Heart right ventricle (tissue), 16 donors: ENCODE measurements around the gene FAM3A. TPM values are rescaled to one million over a fixed set of nuclear protein-coding genes. Genes with fewer than 3 reads are reported as not detected.

Experiments
- ATAC-seq, 8 donors: fragments of 200-7000 bp; cut with Tn5 transposase; one replicate each; pipeline ENCODE4 v1.9.1; 2020; ENCODE audit warnings: mild to moderate bottlenecking in 8 of 8, moderate library complexity in 8 of 8, moderate number of reproducible peaks in 1 of 8
- DNase-seq, 2 donors: peaks; one replicate each; pipeline ENCODE4 v3.0.0-alpha.2; 2020
- H3K27ac ChIP-seq, 10 donors: fragments of 200-600 bp; sonication (generic) in 2 of 10; one replicate each; pipeline versions ENCODE4 v1.5.0 to v1.8.0; 2020 to 2022; ENCODE audit warnings: mild to moderate bottlenecking in 3 of 10
- H3K27me3 ChIP-seq, 7 donors: fragments of 200-600 bp; one replicate each; pipeline ENCODE4 v1.8.0; 2021 to 2022; ENCODE audit warnings: mild to moderate bottlenecking in 2 of 7
- H3K36me3 ChIP-seq, 9 donors: fragments of 200-600 bp; sonication (generic) in 1 of 9; one replicate each; pipeline versions ENCODE4 v1.5.0 to v1.8.0; 2020 to 2022; ENCODE audit warnings: mild to moderate bottlenecking in 2 of 9
- H3K4me1 ChIP-seq, 9 donors: fragments of 200-600 bp; sonication (generic) in 1 of 9; one replicate each; pipeline versions ENCODE4 v1.5.0 to v1.8.0; 2020 to 2022; ENCODE audit warnings: mild to moderate bottlenecking in 4 of 9
- H3K4me3 ChIP-seq, 10 donors: fragments of 200-600 bp; sonication (generic) in 2 of 10; one replicate each; pipeline versions ENCODE4 v1.5.0 to v1.8.0; 2020 to 2022; ENCODE audit warnings: mild to moderate bottlenecking in 7 of 10, moderate library complexity in 2 of 10
- H3K9me3 ChIP-seq, 11 donors: fragments of 200-600 bp in 10 of 11; sonication (generic) in 2 of 11; one replicate each; pipeline versions ENCODE4 v1.5.0 to v1.8.0; 2013 to 2022; ENCODE audit warnings: mild to moderate bottlenecking in 2 of 11, control low read depth in 1 of 11, moderate library complexity in 1 of 11
- WGBS, 2 donors: extraction: QIAGEN DNeasy Blood & Tissue Kit; methylation state at CpG; one replicate each; pipeline ENCODE4 v1.1.7; 2013; ENCODE audit warnings: inconsistent platforms in 1 of 2; 5-methylcytosine and 5-hydroxymethylcytosine counted together
- intact Hi-C, 10 donors: fragments of 100-400 bp; cut with DNase I; formaldehyde crosslinking; loops; one replicate each; pipeline versions ENCODE4 v1.11.1 to v1.14.2; 2022
- polyA plus RNA-seq, 2 donors: library from polyadenylated mRNA; stranded (reverse); fragments of 200-250 nt; gene quantifications; one replicate each; pipeline ENCODE4 v1.2.3, GENCODE V29; 2013
- total RNA-seq, 10 donors: library from RNA; stranded (reverse); fragmentation: NEBNext Ultra II Directional in 3 of 10; extraction: Animal tissue kit (Norgen Biotek cat#: 25700) in 3 of 10; gene quantifications; one replicate each; pipeline versions ENCODE4 v1.2.1 to v1.2.4, GENCODE V29; 2021 to 2023
- TF ChIP-seq, protein P1 (sequence below), 9 donors: fragments of 200-600 bp; sonication (generic) in 2 of 9; IDR thresholded peaks; one replicate each; pipeline versions ENCODE4 v1.5.0 to v1.8.0; 2021 to 2022; ENCODE audit warnings: antibody characterized with exemption in 9 of 9, mild to moderate bottlenecking in 5 of 9, moderate library complexity in 1 of 9
- donor health status: Arrhythmogenic right ventricular cardiomyopathy.
- donor health status: ischemic (EF 13 %, LVEDD 7.1; RV severe dilation, severe dysfunction).
- donor health status: healthy with polysubstance abuse.
- donor health status: DM: no; HTN: yes; CAD: no.
- donor health status: DM: no; HTN: no; CAD: no.
- donor health status: ischemic (EF 25% LVEDD 6.9; RV normal size, moderate dysfunction).
- donor health status: ischemic (EF 25% LVEDD 5.7; RV mildly dilated, moderate dysfunction).
- donor health status: healthy.
- donor health status: DM: yes; HTN: yes; CAD: no.
- donor health status: Ischemic cardiomyopathy.
- donor health status: ischemic (EF 35%, LVEDD 5.7; RV mildly dilated, moderate dysfunction).
- donor health status: nonischemic (EF 11% LVEDD 7.7; RV severe dilation, severe dysfunction).
- donor health status: DM: yes; HTN: yes; CAD: no.
- donor health status: PGD.
- donor health status: ischemic (EF 29% LVEDD 5.4; RV normal size, mild dysfunction).
- donor health status: nonischemic (EF 23%, LVEDD 6.1; RV moderate dilation, normal function).

Gene FAM3A
- total and polyA plus RNA-seq, 12 donors: 36.5 to 76.6 (median 54.8) TPM

DNA sequence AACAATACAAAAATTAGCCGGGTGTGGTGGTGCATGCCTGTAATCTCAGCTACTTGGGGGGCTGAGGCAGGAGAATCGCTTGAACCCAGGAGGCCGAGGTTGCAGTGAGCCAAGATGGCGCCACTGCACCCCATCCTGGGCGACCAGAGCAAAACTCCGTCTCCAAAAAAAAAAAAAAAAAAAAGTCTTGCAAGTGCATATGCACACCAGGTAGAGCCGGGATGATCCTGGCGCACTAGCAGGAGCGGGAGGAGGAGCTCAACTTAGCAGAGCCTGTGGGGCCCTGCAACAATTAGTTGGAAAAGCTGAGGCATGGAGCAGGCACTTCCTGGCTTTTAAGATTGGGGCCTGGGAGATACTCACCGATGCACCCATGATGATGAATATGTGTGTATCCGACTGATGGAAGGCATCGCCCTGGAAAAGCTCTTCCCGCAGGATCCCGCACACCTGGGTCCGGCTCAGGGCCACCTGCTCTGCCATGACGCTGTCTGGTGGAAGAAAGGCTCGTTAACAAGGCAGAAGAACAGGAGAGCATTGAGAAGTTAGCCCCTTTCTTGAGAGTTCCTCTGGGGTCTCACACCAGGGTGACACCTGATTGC, 29.7 kb upstream of the FAM3A start:
- Histone ChIP-seq H3K9me3 (peaks cover 0 to 9% (median 0%) of the 10 kb centered on the region in 11 donors), H3K27ac (peak overlapping the region in 2 of 10 donors; percentile 92 to 94), H3K27me3 (no peaks in the 10 kb centered on the region), H3K36me3 (peaks cover 0 to 16% (median 0%) of the 10 kb centered on the region in 9 donors), H3K4me3 (peak overlapping the region in 8 of 10 donors; percentile 58 to 85 (median 76)), H3K4me1 (peaks cover 0 to 72% (median 24%) of the 10 kb centered on the region in 9 donors)
- TF ChIP-seq, protein P1, sequence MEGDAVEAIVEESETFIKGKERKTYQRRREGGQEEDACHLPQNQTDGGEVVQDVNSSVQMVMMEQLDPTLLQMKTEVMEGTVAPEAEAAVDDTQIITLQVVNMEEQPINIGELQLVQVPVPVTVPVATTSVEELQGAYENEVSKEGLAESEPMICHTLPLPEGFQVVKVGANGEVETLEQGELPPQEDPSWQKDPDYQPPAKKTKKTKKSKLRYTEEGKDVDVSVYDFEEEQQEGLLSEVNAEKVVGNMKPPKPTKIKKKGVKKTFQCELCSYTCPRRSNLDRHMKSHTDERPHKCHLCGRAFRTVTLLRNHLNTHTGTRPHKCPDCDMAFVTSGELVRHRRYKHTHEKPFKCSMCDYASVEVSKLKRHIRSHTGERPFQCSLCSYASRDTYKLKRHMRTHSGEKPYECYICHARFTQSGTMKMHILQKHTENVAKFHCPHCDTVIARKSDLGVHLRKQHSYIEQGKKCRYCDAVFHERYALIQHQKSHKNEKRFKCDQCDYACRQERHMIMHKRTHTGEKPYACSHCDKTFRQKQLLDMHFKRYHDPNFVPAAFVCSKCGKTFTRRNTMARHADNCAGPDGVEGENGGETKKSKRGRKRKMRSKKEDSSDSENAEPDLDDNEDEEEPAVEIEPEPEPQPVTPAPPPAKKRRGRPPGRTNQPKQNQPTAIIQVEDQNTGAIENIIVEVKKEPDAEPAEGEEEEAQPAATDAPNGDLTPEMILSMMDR (IDR thresholded peaks at IDR 0.05): no peak
- WGBS, 2 donors: 90 to 98% methylated on average over 14 to 17 of the region's 17 CpGs
- no peak for DNase-seq
- intact Hi-C loops: no loop called here
- no peak for ATAC-seq

DNA sequence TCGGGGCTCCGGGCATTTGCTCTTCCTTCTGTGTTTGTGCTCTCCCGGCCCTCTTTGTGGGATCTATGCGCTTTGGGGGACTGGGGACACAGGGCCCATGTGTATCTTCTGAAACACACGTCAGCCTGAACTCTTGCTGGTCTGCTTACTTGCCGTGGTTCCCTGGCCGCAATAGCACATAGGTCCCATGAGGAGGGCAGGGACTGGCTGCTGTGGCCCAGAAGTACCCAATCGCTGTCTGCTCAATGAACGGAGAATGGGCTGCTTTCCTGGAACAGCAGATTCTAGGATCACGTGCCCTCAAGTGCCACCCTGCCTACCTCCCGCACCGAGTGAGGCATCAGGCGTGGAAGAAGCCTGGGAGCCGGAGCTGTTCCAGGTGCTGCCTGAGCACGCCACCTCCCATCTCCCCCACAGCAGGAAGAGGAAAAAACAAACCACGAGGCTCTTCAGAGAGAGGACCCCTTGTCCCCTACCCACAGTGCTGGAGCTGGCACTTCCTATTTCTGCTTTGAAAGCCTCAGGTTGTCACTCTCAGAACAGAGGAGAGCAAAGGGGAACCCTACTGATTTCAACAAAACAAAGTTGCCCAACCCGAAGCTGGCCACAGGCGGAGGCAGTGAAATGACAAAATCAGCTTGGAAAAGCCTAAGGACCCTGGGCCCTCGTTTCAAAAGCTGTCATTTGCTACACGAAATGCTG, 26.8 kb upstream of the FAM3A start:
- Histone ChIP-seq H3K36me3 (peaks cover 0 to 17% (median 0%) of the 10 kb centered on the region in 9 donors), H3K9me3 (peaks cover 0 to 9% (median 0%) of the 10 kb centered on the region in 11 donors), H3K4me1 (peaks cover 0 to 55% (median 15%) of the 10 kb centered on the region in 9 donors), H3K27ac (peak overlapping the region in 8 of 10 donors; percentile 22 to 90 (median 70)), H3K27me3 (no peaks in the 10 kb centered on the region), H3K4me3 (peak overlapping the region in 1 of 10 donors; percentile 28)
- ATAC-seq (no peak), DNase-seq (no peak)
- intact Hi-C loops: no loop called here
- TF ChIP-seq, protein P1 (IDR thresholded peaks at IDR 0.05): no peak
- WGBS, 2 donors: 76 to 95% methylated on average over 16 to 20 of the region's 20 CpGs

DNA sequence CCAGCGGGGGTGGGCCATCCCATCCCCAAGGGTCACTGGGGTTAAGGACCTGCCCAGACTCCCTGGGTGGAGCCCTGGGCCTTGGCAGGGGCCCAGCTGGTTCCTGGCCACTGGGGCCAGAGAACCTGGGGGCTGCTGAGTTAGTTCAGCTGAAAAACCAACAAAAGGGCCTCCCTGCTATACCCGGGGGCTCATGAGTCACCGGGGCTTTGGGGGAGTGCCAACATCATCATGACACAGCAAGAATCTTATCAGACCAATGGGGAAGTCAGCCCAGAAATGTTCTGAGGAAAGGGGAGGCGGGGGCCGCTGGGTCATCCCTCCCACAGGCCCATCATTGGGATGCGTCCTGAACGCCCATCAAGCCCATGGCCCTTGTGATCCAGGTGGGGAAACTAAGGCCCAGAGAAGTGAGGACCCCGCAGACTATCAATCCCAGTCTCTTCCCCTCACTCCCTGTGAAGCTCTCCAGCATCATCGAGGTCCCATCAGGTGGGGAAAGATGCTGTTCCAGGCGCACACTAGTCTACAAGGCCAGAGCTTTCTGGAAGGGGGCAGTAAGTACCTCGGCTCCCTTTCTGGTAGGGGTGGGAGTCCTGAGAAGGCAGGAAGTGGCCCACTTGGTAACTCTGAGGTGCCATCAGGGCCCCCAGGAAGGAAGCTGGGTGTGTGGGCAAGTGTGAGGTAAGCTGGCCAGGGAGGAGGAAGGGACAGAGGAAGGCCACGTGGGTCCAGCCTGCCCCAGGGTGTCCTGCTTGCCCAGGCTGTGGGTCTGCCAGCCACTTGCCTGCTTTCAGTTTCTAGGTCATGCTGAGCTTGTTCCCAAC, 26.1 kb upstream of the FAM3A start:
- H3K4me1 ChIP-seq: peaks cover 0 to 55% (median 15%) of the 10 kb centered on the region in 9 donors
- no peaks in the 10 kb centered on the region for H3K27me3 ChIP-seq
- WGBS, 2 donors: 39 to 56% methylated on average over 12 of the region's 12 CpGs

More for the DNA sequence above, 26.1 kb upstream of the FAM3A start:
- intact Hi-C loops: no loop called here
- peak; percentile 26 to 73 (median 61) for ATAC-seq
- DNase-seq: peak; percentile 62 to 69
- Histone ChIP-seq H3K4me3 (peak overlapping the region in 1 of 10 donors; percentile 28), H3K27ac (peak overlapping the region in 9 of 10 donors; percentile 34 to 90 (median 69)), H3K36me3 (peaks cover 0 to 17% (median 0%) of the 10 kb centered on the region in 9 donors), H3K9me3 (peaks cover 0 to 3% (median 0%) of the 10 kb centered on the region in 11 donors)
- TF ChIP-seq, protein P1 (IDR thresholded peaks at IDR 0.05): no peak
